ENCODE measurements around the gene TNFAIP8L1.

Gene TNFAIP8L1

GRCh38 chr19:4649392-4650047, 10.2 kb downstream of the TNFAIP8L1 start:
- DNase-seq (ENCODE audit: low spot score) = no peak

GRCh38 chr19:4650159-4650558, 10.8 kb downstream of the TNFAIP8L1 start:
- DNase-seq (ENCODE audit: low spot score) = no peak

GRCh38 chr19:4652075-4652474, 12.8 kb downstream of the TNFAIP8L1 start:
- no peak for DNase-seq (ENCODE audit: low spot score)

- no peak for DNase-seq (ENCODE audit: low spot score)
These were observed 14.6 kb downstream of the TNFAIP8L1 start for GRCh38 chr19:4653793-4654436.

- no peak for DNase-seq (ENCODE audit: low spot score)
These were observed 15.4 kb downstream of the TNFAIP8L1 start for GRCh38 chr19:4654437-4655361.

GRCh38 chr19:4656102-4656501, 16.8 kb downstream of the TNFAIP8L1 start:
- DNase-seq (ENCODE audit: low spot score) = no peak

- no peak for DNase-seq (ENCODE audit: low spot score)
These were observed 17.9 kb downstream of the TNFAIP8L1 start for GRCh38 chr19:4657262-4657661.

GRCh38 chr19:4657835-4658234, 18.5 kb downstream of the TNFAIP8L1 start:
- no peak for DNase-seq (ENCODE audit: low spot score)

GRCh38 chr19:4660181-4660791, 21.0 kb downstream of the TNFAIP8L1 start:
- no peak for DNase-seq (ENCODE audit: low spot score)

- DNase-seq (ENCODE audit: low spot score) = no peak
These were observed 21.7 kb downstream of the TNFAIP8L1 start for GRCh38 chr19:4660993-4661392.

- DNase-seq (ENCODE audit: low spot score) = no peak
These were observed 22.8 kb downstream of the TNFAIP8L1 start for GRCh38 chr19:4662020-4662695.

GRCh38 chr19:4662812-4663211, 23.5 kb downstream of the TNFAIP8L1 start:
- no peak for DNase-seq (ENCODE audit: low spot score)

GRCh38 chr19:4664642-4665041, 25.3 kb downstream of the TNFAIP8L1 start:
- DNase-seq (ENCODE audit: low spot score) = no peak

- peak; percentile 91 for DNase-seq (ENCODE audit: low spot score)
These were observed 30.6 kb downstream of the TNFAIP8L1 start, which contains the start of gene MYDGF for GRCh38 chr19:4669723-4670480. Gene MYDGF, minus strand, starts transcription at chr19:4670342. Its CDS starts 8 bp downstream, at chr19:4670334.

GRCh38 chr19:4671185-4671851, 32.0 kb downstream of the TNFAIP8L1 start:
- no peak for DNase-seq (ENCODE audit: low spot score)

GRCh38 chr19:4673216-4673615, 33.9 kb downstream of the TNFAIP8L1 start:
- DNase-seq (ENCODE audit: low spot score) = no peak

- DNase-seq (ENCODE audit: low spot score) = no peak
These were observed 34.4 kb downstream of the TNFAIP8L1 start for GRCh38 chr19:4673726-4674125.

- DNase-seq (ENCODE audit: low spot score) = no peak
These were observed 36.0 kb downstream of the TNFAIP8L1 start for GRCh38 chr19:4675346-4675745.

- DNase-seq (ENCODE audit: low spot score) = peak; percentile 7
These were observed 37.8 kb downstream of the TNFAIP8L1 start for GRCh38 chr19:4676955-4677731.
